ENCODE results near the gene IFITM10.

Gene IFITM10

DNA sequence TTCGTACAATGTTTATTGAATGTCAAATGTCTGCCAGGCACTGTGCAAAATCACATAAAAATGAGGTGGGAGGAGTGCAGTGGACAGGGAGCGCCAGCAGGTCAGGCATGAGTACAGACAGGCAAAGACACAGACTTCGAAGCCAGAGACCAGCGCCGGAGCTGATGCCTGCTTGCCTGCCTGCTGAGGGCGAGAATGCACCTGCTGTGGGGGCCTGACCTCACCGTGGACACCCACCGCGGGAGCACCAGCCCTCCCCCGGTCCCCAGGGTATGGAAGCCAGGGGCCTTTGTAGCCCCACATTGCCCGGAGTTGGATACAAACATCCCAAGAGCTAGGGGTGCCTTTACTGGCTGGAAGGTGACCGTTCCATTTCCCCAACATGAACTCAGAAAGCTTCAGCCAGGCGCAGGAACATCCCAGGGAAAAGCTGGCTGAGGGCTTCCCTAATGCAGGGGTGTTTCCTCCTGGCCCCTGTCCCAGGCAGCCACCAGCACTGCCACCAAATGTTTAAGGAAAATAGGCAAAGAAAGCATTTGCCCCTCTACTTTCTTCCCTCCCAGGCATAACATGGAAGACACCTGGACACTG is 17.9 kb downstream of the IFITM10 start:
- no peak overlapping the region for H3K4me3 ChIP-seq (ENCODE audit: low read depth, low read length)
- ChIA-PET CTCF (no interaction called here), POLR2A (no interaction called here)
- no peak overlapping the region for H3K27ac ChIP-seq (ENCODE audit: extremely low read depth, low read depth, low read length)
- no peaks in the 10 kb centered on the region for H3K9me3 ChIP-seq (ENCODE audit: control insufficient read depth, insufficient read depth, low read depth, low read length)
- no peaks in the 10 kb centered on the region for H3K36me3 ChIP-seq (ENCODE audit: control insufficient read depth in 2 of 2, insufficient read depth in 1 of 2, low read length in 2 of 2)
- TF ChIP-seq ZNF621 (tag by site-specific recombination; IDR thresholded peaks at IDR 0.05), result no peak
- 0 out of 2 replicates have a peak, but pooled peaks have one; percentile 20 for TF ChIP-seq ZIC2 (tag by site-specific recombination; IDR thresholded peaks at IDR 0.05)
- TF ChIP-seq, protein P1, sequence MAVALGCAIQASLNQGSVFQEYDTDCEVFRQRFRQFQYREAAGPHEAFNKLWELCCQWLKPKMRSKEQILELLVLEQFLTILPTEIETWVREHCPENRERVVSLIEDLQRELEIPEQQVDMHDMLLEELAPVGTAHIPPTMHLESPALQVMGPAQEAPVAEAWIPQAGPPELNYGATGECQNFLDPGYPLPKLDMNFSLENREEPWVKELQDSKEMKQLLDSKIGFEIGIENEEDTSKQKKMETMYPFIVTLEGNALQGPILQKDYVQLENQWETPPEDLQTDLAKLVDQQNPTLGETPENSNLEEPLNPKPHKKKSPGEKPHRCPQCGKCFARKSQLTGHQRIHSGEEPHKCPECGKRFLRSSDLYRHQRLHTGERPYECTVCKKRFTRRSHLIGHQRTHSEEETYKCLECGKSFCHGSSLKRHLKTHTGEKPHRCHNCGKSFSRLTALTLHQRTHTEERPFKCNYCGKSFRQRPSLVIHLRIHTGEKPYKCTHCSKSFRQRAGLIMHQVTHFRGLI (tag by site-specific recombination; IDR thresholded peaks at IDR 0.05), result no peak
- no peak for TF ChIP-seq ZNF10 (tag by site-specific recombination; IDR thresholded peaks at IDR 0.05)
- no peak for TF ChIP-seq ZNF175 (tag by site-specific recombination; IDR thresholded peaks at IDR 0.05)
- no peaks in the 10 kb centered on the region for H3K4me1 ChIP-seq (ENCODE audit: control insufficient read depth, insufficient read depth, low read length)

DNA sequence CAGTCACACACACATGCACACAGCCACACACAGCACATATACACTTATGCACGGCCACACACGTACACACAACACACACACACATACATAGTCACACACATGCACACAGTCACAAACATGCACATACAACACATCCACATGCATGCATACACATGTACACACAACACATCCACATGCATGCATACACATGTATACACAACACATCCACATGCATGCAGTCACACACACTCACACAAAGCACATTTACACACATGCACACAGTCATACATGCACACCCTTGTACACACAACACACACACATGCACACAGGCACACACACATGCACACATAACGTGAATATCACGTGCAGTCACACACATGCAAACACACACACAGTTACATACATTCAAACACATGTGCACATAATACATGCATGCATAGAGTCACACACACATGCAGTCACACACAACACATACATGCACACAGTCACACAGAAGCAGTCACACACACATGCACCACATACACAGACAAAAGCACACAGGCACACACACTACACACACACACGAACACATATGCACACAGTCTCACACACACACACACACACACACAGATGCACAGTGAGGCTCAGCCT is 18.8 kb downstream of the IFITM10 start:
- no peak overlapping the region for H3K27ac ChIP-seq (ENCODE audit: extremely low read depth, low read depth, low read length)
- CTCF ChIA-PET, result no interaction called here
- H3K9me3 ChIP-seq (ENCODE audit: control insufficient read depth, insufficient read depth, low read depth, low read length), result no peaks in the 10 kb centered on the region
- TF ChIP-seq, protein P2, sequence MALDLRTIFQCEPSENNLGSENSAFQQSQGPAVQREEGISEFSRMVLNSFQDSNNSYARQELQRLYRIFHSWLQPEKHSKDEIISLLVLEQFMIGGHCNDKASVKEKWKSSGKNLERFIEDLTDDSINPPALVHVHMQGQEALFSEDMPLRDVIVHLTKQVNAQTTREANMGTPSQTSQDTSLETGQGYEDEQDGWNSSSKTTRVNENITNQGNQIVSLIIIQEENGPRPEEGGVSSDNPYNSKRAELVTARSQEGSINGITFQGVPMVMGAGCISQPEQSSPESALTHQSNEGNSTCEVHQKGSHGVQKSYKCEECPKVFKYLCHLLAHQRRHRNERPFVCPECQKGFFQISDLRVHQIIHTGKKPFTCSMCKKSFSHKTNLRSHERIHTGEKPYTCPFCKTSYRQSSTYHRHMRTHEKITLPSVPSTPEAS (tag by site-specific recombination; IDR thresholded peaks at IDR 0.05), result 0 out of 2 replicates have a peak, but pooled peaks have one; percentile 52
- no peak for TF ChIP-seq GLI2 (tag by site-specific recombination; IDR thresholded peaks at IDR 0.05; ENCODE audit: borderline replicate concordance, low read depth)
- no peak overlapping the region for H3K4me3 ChIP-seq (ENCODE audit: low read depth, low read length)
- H3K36me3 ChIP-seq (ENCODE audit: control insufficient read depth in 2 of 2, insufficient read depth in 1 of 2, low read length in 2 of 2), result no peaks in the 10 kb centered on the region
- POLR2A ChIA-PET, result no interaction called here
- no peaks in the 10 kb centered on the region for H3K4me1 ChIP-seq (ENCODE audit: control insufficient read depth, insufficient read depth, low read length)

DNA sequence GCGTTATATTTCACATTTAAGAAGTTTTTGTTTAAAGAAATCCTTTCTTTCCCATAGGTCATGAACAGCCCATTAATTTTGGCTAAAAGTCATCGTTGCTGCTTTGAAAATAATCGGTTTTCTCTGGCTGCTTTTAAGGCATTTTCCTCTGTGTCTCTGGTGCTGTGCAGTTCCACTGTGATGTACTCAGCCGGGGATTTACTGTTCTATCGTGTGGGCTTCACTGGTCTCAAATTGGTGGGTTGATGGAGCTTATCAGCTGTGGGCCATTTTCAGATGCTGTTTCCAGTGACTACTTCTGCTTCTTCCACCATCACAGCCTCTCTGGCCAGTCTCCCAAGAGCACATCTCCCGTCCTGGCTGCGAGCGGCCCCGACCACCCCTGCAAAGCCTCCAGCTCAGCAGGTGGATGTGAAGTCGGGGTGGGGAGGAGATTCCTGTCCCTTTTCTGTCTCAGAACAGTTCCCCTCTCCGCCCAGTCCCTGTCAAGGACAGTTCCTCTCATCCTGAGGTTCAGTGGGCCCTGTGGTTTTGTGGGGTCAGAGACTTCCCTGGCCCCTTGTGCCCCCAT is 20.3 kb downstream of the IFITM10 start:
- no peak for TF ChIP-seq ZFP41 (tag by site-specific recombination; IDR thresholded peaks at IDR 0.05; ENCODE audit: borderline replicate concordance)
- TF ChIP-seq HOXA7 (CRISPR knock-in tag; IDR thresholded peaks at IDR 0.05; ENCODE audit: borderline replicate concordance), result no peak
- no peak for TF ChIP-seq ZNF501 (tag by site-specific recombination; IDR thresholded peaks at IDR 0.05)
- no peak for TF ChIP-seq ZNF416 (tag by site-specific recombination; IDR thresholded peaks at IDR 0.05)
- TF ChIP-seq ZNF335 (tag by site-specific recombination; conservative IDR thresholded peaks at IDR 0.05), result no peak
- no peak for TF ChIP-seq ZBTB48 (tag by site-specific recombination; IDR thresholded peaks at IDR 0.05)
- TF ChIP-seq, protein P3, sequence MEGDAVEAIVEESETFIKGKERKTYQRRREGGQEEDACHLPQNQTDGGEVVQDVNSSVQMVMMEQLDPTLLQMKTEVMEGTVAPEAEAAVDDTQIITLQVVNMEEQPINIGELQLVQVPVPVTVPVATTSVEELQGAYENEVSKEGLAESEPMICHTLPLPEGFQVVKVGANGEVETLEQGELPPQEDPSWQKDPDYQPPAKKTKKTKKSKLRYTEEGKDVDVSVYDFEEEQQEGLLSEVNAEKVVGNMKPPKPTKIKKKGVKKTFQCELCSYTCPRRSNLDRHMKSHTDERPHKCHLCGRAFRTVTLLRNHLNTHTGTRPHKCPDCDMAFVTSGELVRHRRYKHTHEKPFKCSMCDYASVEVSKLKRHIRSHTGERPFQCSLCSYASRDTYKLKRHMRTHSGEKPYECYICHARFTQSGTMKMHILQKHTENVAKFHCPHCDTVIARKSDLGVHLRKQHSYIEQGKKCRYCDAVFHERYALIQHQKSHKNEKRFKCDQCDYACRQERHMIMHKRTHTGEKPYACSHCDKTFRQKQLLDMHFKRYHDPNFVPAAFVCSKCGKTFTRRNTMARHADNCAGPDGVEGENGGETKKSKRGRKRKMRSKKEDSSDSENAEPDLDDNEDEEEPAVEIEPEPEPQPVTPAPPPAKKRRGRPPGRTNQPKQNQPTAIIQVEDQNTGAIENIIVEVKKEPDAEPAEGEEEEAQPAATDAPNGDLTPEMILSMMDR (tag by site-specific recombination; IDR thresholded peaks at IDR 0.05), result no peak
- H3K27ac ChIP-seq (ENCODE audit: extremely low read depth, low read depth, low read length), result no peak overlapping the region
- CTCF ChIA-PET, result interaction anchor here (1.4 kb wide), 1 partner anchor 36 kb away, joined by 5 read pairs; no protein-coding TSS in a partner anchor
- no peaks in the 10 kb centered on the region for H3K4me1 ChIP-seq (ENCODE audit: control insufficient read depth, insufficient read depth, low read length)
- POLR2A ChIA-PET, result interaction anchor here (0.5 kb wide), 1 partner anchor 305 kb away, joined by 3 read pairs; no protein-coding TSS in a partner anchor
- no peaks in the 10 kb centered on the region for H3K9me3 ChIP-seq (ENCODE audit: control insufficient read depth, insufficient read depth, low read depth, low read length)
- H3K4me3 ChIP-seq (ENCODE audit: low read depth, low read length), result no peak overlapping the region
- H3K36me3 ChIP-seq (ENCODE audit: control insufficient read depth in 2 of 2, insufficient read depth in 1 of 2, low read length in 2 of 2), result no peaks in the 10 kb centered on the region

Measured in HEK293 (cell line).